ENCODE measurements around the gene APH1B. TPM values are rescaled to one million over a fixed set of nuclear protein-coding genes. Genes with fewer than 3 reads are reported as not detected.

The APH1B gene
- polyA plus RNA-seq, 4 donors, result 16.5 to 20.7 (median 19.4) TPM

DNA sequence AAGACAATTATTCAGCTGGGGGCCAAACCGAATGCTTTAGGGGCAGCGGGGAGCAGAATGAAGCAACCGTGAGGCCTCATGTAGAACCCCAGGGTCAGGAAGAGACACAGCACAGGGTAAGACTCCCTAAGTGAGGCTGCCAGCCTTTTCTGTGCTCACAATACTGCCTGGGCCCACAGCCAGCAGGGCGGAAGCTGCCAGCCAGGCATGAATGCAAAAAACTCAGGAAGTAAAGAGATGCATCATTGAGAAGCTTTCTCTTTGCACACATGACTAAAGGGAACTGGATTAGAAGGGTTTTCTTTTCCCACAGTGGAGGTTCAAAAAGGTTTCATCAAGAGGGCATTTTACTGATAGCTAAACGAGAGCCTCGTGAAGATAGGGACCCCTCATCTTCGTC, 71.0 kb downstream of the APH1B start:
- DNase-seq (ENCODE audit: low read depth in 4 of 4, low spot score in 3 of 4), result no peak

DNA sequence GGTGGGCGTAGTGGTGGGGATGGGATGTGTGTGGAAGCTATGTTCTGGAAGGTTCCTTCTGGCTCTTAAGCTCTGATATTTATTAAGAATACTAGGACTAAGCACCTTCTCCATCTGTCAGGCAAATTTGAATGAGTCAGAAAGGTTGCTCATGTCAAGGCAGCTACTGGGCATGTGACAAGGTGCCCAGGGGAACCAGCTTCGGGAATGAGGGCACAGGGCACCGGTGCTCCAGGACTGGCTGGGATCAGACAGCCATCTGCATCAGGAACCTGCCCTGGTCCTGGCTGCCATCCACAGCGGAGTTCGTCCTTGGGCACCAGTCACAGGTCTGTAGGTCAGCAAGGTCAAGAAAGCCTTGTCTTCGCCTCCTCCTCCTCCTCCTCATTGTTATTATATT, 71.8 kb downstream of the APH1B start:
- DNase-seq (ENCODE audit: low read depth in 4 of 4, low spot score in 3 of 4), result no peak

DNA sequence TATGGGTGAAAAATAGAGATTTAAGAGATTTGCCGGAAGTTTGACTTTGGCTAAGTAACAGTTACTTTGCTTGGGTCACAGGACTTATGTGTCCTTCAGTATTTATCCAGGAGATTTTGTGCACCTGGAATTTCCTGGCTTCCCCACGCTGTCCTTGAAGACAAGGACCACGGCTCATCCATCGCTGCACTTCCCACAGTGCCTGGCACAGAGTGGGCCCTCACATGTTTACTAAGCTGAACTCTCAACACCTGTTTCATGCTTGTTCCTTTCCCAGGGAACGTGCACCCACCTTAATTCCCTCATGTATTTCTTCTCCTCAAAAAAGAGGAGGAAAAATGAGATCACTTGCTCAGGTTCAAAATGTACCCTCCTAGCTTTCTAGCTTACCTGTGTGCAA, 72.2 kb downstream of the APH1B start:
- DNase-seq (ENCODE audit: low read depth in 4 of 4, low spot score in 3 of 4), result no peak

DNA sequence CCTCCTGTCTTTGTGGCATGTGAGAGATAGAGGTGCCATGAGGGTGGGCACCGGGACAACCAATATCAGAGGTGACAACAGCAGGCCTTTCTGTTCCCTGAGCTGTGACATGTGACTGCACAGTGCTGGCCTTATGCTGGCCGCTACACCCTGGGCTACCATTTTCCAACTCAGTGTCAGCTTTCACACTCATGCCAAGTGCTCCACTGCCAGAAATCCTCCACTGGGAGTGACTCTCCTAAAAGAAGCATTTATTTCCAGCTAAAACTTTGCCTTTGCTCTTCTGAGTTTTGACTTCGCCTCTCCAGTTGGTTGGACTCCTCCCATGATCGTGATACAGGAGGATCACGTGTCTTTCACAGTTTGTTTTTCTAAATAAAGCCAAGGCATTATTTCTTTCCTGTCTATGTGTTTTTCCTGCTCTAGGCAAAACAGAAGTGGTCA, 72.8 kb downstream of the APH1B start:
- no peak for DNase-seq (ENCODE audit: low read depth in 4 of 4, low spot score in 3 of 4)

DNA sequence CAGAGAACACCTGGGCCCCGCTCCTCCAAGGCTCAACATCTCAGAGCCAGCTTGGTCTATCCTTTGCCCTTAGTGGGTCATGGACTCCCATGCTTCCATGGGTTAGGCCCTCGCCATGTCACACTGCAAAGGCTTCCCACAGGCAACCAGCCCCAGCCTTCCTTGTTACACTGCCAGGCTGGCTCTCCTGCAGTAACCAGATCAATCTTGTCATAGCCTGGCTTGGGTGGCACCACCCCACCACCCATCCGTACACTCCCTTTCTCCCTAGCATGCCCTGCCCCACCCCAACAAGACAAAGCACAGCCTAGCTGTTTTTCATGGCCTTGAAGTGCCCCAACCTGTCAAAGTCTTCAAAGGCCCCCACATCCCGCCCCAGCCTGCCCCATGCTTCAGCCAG, 73.8 kb downstream of the APH1B start:
- DNase-seq (ENCODE audit: low read depth in 4 of 4, low spot score in 3 of 4), result no peak

DNA sequence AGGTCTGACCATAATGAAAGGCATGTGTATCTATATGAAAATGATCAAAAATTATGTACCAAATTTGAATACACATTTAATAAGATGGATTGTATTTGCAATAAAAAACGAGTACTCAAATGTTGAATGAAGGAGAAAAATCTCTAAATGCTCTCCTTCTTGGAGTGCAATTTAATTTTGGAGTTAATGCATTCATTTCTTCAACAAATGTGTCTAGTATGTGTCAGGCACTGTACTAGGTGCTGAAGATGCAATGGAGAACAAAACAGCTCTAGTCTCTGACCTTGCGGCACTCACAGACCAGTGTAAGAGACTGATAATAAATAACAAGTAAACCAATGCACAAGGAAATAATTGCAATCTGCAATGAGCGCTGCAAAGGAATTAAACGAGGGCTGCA, 75.4 kb downstream of the APH1B start:
- no peak for DNase-seq (ENCODE audit: low read depth in 4 of 4, low spot score in 3 of 4)

DNA sequence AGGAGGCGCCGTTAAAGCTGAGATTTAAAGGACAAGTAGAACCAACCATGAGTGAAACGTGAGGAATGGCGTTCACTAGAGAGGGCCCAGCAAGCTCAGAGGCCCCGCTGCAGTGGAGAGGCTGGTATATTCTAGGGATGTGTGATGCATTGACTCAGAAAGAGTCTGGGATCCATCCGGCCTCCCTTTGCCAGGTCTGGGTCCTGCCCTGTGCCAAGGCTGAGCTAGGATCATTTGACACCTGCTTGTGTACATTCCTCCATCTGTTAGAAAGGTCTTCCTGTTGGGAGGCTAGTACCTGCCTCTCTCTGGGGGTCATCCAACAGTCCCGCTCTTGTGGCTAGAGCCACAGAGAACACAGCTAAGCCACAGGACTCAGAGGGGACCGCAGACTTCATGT, 75.9 kb downstream of the APH1B start:
- DNase-seq (ENCODE audit: low read depth in 4 of 4, low spot score in 3 of 4), result no peak

DNA sequence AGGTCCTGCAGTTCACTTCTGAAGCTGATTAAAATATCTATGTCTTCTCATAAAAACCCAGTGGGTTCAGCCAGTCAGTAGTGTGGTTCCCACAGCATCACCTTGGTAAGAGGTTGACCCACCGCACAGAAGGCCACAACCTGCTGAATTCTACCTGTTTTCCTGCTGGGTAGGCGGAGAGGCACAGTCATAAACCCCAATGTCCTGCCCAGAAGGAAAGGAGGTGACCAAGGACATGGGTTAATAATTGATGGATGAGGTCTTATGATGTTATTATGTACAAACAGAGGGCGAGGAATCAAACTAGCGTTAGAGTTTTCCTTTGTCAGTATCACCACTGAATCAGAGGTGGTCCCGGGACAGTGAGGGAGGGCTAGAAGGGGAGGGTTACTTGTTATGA, 76.5 kb downstream of the APH1B start:
- no peak for DNase-seq (ENCODE audit: low read depth in 4 of 4, low spot score in 3 of 4)

DNA sequence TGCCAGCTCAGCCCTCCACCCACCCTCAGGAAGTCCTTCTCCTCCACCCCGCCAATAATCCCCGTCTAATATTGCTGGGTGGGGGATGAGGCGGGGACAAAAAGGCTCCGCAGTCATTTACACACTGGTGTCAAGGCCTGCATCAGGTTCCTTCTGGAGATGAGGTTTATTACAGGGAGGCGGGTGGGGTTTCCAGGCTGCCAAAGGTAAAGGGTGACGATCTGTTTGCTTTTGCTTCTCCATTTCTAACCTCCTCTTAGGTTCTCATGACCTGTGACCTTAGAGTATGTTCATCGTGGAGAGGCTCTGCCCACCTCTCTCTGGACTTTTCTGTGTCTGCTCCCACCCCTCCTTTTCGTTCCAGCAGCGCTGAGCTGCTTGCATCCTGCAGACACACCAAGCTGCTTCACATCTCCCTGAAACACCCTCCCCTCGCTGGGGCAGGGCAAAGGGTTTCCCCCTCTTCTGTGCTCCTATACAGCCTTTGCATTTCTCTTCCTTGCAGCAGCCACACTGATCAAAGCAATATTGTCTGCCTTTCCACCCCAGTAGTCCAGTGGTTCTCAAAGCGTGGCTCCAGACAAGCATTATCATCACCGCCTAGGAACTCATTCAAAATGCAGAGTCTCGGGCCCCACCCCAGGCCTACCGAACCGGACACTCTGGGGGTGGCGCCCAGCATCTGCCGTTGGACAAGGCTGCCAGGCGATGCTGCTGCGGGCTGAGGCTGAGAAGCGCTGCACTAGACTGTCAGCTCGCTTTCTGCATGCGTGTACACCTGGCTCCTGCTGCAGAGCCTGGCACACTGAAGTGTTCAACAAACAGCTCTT, 77.6 kb downstream of the APH1B start:
- DNase-seq (ENCODE audit: low read depth in 4 of 4, low spot score in 3 of 4), result no peak

DNA sequence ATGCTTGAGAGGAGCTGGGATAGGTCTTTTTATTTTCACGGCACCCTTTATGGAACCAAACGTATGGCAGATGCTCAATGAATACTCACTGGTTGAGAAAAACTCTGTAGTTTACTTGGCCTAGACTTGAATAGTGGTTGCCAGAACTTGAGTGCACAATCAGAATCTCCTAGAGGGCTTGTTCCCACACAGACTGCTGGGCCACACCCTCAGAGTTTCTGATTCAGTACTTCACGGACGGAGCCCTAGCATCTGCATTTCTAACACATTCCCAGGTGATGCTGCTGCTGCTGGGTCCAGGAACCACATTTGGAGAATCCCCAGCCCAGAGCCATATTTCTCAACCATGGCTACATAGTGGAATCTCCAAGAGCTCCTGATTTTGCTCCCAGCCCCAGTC, 79.7 kb downstream of the APH1B start:
- no peak for DNase-seq (ENCODE audit: low read depth in 4 of 4, low spot score in 3 of 4)

DNA sequence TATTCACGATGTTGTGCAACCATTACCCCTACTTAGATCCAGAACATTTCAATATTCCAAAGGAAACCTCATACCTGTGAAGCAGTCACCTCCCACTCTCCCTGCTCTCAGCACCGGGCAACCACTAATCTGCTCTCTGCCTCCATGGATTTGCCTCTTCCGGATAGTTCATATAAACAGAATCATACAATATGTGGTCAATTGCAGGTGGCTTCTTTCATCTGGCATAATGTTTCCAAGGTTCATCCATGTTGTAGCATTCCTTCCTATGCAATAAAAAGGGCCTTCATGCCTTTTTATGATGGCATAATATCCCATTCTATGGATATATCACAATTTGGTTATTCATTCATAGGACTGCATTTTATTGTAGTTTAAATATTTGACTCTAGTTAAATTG, 80.3 kb downstream of the APH1B start:
- DNase-seq (ENCODE audit: low read depth in 4 of 4, low spot score in 3 of 4), result no peak

DNA sequence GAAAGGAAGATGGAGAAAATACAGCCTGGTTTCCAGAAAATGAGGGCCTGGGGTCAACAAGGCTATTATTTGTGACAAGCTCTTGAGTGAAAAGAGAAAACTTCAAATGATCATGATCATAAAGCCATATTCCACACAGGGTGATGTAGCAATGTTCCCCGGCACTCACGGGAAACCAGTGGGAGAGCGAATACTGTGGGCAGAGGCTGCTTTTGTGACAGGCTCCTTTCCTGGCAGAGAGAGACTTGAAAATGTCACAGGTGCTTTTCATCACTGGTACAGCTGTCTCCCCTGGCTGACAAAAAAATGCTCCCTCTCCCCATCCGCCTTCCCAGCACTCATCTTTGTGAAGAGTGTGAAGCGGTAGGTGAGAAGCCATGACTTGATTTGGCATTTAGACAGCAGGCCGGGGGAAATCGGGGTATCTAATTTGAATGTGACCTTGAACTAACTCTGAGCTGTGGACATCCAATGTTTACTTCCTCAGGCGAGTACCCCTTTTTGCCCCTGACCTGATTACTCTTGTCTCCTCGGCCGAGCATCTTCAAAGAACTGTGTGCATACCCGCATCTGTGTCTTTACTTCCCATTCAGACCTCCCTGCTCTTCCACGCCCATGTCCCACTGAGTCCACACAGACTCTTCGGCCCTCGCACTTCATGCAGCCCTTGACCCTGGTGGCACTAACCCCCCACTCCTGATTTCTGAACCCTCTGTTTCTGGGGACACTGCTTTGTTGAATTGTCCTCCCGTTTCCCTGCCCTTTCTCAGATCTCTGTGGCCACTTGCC, 81.0 kb downstream of the APH1B start:
- DNase-seq (ENCODE audit: low read depth in 4 of 4, low spot score in 3 of 4), result no peak

Other genes starting within 250 kb of the APH1B start
- gene TPM1, start 234.9 kb upstream of the APH1B start, polyA plus RNA-seq (ENCODE audit: insufficient read length in 4 of 4), result 100 to 1,000 TPM; 454 to 494 (median 473) TPM
- 10 to 100 TPM; 18.4 to 24.2 (median 23.3) TPM for gene LACTB, start 155.7 kb upstream of the APH1B start, polyA plus RNA-seq (ENCODE audit: insufficient read length in 4 of 4)
- gene RPS27L, start 120.1 kb upstream of the APH1B start, polyA plus RNA-seq (ENCODE audit: insufficient read length in 4 of 4), result 100 to 1,000 TPM; 106 to 111 (median 107) TPM
- gene RAB8B, start 88.0 kb upstream of the APH1B start, polyA plus RNA-seq (ENCODE audit: insufficient read length in 4 of 4), result 10 to 100 TPM; 27.9 to 35.8 (median 34.6) TPM
- gene CA12, start 104.2 kb downstream of the APH1B start, polyA plus RNA-seq (ENCODE audit: insufficient read length in 4 of 4), result 100 to 1,000 TPM; 125 to 151 (median 149) TPM
- 10 to 100 TPM; 34.8 to 49.7 (median 38.0) TPM for gene USP3, start 227.0 kb downstream of the APH1B start, polyA plus RNA-seq (ENCODE audit: insufficient read length in 4 of 4)

All from right renal pelvis (tissue), 4 donors.